ENCODE data around the gene PLEKHO1.

Gene PLEKHO1

DNA sequence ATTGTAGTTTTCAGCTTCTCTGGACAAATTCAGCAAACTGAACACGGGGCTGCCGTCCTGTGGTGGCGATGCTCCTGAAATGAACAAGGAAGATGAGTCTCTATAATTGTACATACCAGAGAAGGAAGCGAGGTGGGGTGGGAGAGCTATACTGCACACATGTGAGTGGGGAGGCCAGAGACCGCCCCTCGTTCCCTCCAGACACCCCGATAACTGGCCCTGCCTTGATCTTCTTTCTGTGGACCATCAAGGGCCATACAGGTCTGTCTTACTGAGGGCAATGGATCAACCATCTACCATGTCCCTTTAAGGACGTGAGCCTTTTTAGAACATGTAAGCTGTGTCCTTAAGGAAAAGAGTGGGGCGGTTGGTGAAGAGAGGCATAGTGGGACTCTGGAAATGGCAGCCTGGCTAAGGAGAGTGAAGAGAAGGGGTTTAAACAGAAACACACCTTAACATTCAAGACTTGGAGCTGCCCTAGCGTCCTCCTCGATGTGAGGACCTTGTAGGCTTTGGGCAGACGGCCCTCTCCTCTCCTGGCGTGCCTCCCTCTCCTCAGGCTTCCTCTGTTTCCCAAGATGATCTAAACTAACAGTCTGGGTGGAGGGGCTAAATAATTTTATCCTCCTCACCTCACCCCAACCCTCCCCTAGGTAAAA, 5.8 kb downstream of the PLEKHO1 start:
- TF ChIP-seq CTCF (IDR thresholded peaks at IDR 0.05; ENCODE audit: borderline replicate concordance, insufficient read depth, low read depth, low read length) = no peak
- H3K4me3 ChIP-seq (ENCODE audit: low read depth, low read length) = no peak overlapping the region

DNA sequence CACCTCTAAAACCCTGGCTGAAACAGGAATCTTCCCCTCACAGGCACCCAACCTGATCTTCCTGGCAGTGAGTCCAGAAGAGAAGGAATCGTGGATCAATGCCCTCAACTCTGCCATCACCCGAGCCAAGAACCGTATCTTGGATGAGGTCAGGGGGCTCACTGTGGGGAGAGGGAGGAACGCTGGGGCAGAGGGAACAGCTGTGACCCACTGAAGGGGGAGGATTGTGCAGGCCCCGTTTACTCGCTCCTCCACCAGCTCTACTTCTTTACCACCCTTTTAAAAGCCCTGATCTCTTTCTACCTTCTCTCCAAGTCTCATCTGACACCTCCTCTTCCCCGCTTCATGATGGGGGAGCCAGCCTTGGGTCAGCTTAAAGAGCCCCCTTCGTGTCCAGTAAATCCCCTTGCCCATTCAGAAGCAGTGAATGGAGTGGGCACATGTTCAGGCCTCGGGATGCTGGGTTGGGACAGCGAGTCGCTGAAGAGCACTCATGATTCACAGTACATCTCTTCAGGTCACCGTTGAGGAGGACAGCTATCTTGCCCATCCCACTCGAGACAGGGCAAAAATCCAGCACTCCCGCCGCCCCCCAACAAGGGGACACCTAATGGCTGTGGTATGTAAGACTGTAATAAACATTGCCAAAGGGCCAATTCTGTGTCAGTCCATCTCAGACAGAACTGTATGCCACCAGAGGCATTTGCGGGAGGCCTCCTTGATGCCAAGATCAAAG, 7.3 kb downstream of the PLEKHO1 start:
- H3K4me3 ChIP-seq (ENCODE audit: low read depth, low read length) = no peak overlapping the region
- no peak for TF ChIP-seq CTCF (IDR thresholded peaks at IDR 0.05; ENCODE audit: borderline replicate concordance, insufficient read depth, low read depth, low read length)

GRCh38 chr1:150159550-150159949, 9.8 kb downstream of the PLEKHO1 start:
- H3K4me3 ChIP-seq (ENCODE audit: low read depth, low read length) = peak overlapping the region; percentile 34
- TF ChIP-seq CTCF (IDR thresholded peaks at IDR 0.05; ENCODE audit: borderline replicate concordance, insufficient read depth, low read depth, low read length) = no peak

GRCh38 chr1:150160964-150161621, 11.4 kb downstream of the PLEKHO1 start:
- TF ChIP-seq CTCF (IDR thresholded peaks at IDR 0.05; ENCODE audit: borderline replicate concordance, insufficient read depth, low read depth, low read length) = no peak
- H3K4me3 ChIP-seq (ENCODE audit: low read depth, low read length) = peak overlapping the region; percentile 52

- H3K4me3 ChIP-seq (ENCODE audit: low read depth, low read length) = peak overlapping the region; percentile 26
Measured at GRCh38 chr1:150161747-150162581, 12.2 kb downstream of the PLEKHO1 start.

DNA sequence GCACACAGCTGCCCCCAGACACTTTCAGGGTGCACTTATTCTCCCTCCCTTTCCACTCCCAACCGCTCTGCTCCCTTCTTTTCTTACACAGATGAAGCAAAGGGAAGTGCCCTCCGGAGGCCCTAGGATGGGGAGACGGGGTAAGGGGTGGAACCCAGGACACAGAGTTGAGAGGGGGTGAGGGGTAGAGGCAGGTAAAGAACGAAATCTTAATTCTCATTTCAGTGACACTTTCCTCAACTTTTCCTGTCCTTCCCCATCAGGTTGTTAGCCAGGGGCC, 12.8 kb downstream of the PLEKHO1 start:
- no peak for TF ChIP-seq CTCF (IDR thresholded peaks at IDR 0.05; ENCODE audit: borderline replicate concordance, insufficient read depth, low read depth, low read length)
- H3K4me3 ChIP-seq (ENCODE audit: low read depth, low read length) = peak overlapping the region; percentile 26

More at GRCh38 chr1:150161747-150162581, 12.2 kb downstream of the PLEKHO1 start:
- TF ChIP-seq CTCF (IDR thresholded peaks at IDR 0.05; ENCODE audit: borderline replicate concordance, insufficient read depth, low read depth, low read length) = peak; percentile 12; the same call in 1 of the 2 replicates

All from GM12875 (cell line).